ENCODE data around the gene TELO2. TPM values are rescaled to one million over a fixed set of nuclear protein-coding genes. Genes with fewer than 3 reads are reported as not detected.

Gene TELO2
- total and polyA plus RNA-seq, 4 donors, result 12.9 to 19.3 (median 16.2) TPM

DNA sequence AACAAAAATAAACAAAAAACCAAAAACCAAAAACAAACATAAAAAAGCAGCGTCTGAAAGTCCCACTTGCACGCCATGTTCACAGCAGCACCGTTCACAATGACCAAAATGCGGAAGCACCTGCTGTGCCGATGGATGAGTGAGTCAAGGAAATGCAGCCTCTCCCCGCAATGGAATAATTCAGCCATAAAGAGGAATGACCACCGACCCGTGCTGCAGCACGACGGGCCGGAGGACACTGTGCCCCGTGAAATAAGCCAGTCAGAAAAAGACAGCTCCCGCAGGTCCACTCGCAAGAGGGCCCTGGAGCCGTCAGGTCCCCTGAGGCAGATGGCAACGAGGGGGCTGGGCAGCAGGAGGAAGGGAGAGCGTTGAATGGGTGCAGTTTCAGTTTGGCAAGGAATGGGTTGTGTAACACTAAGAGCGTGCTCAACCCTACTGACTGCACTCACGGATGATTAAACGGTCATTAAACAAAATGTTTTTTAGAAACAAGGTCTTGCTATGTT is 23.4 kb upstream of the TELO2 start:
- no peak overlapping the region for H3K27ac ChIP-seq (ENCODE audit: low read depth in 1 of 2, low read length in 2 of 2)
- DNase-seq (ENCODE audit: low spot score), result no peak
- H3K4me3 ChIP-seq (ENCODE audit: low read depth in 1 of 3, low read length in 3 of 3), result no peak overlapping the region
- WGBS, result 81% methylated on average over 20 of the region's 20 CpGs
- no peaks in the 10 kb centered on the region for H3K27me3 ChIP-seq (ENCODE audit: control insufficient read depth in 4 of 4, insufficient read depth in 4 of 4, low read length in 3 of 4)
- H3K36me3 ChIP-seq (ENCODE audit: control insufficient read depth in 4 of 4, insufficient read depth in 3 of 4, low read depth in 1 of 4, low read length in 3 of 4), result no peaks in the 10 kb centered on the region
- TF ChIP-seq SP1 (IDR thresholded peaks at IDR 0.05), result no peak
- no peak for TF ChIP-seq REST (IDR thresholded peaks at IDR 0.05)
- no peak for TF ChIP-seq RXRA (IDR thresholded peaks at IDR 0.05)
- no peaks in the 10 kb centered on the region for H3K9me3 ChIP-seq (ENCODE audit: control insufficient read depth in 4 of 4, low read length in 3 of 4)
- peaks cover 8 to 29% (median 19%) of the 10 kb centered on the region in 4 donors for H3K4me1 ChIP-seq (ENCODE audit: control insufficient read depth in 4 of 4, insufficient read depth in 4 of 4, low read length in 3 of 4)
- no peak overlapping the region for H3K9ac ChIP-seq (ENCODE audit: low read depth in 1 of 2, low read length in 2 of 2)

DNA sequence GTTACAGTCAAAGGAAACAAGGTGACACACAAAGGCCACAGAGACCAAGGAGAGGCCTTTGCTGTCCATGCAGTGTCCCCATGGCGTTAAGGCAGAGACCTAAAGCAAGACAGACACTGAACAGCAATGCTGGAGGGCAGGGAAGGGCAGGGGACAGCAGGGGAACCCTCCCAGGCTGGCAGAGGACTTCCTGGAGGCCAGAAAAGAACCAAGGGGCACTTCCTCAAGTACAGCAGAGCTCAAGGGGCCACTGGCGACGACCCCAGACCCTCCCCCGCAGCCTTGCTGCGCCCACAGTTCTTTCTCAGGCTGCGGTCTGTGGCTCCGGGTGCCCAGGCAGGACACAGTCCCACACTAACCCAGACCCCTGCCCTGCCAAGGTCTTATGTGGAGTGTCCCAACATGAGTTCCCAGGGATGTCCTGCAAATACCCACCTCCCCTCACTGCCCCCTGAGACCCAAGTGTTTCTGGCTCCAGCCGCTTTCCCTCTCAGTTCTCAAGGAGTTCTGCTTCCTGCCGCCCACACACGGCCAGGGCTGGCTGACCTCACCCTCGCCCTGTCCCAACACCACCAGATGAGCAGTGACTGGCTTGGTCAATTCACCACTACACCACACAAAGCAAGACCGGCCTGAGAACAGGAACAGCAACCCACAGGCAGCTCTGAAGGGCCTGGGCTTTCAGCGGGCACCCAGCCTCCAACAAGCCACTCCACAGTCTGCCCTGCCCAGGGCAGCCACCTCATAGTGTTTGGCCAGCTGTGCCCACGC is 22.5 kb upstream of the TELO2 start:
- no peak overlapping the region for H3K9ac ChIP-seq (ENCODE audit: low read depth in 1 of 2, low read length in 2 of 2)
- TF ChIP-seq SP1 (IDR thresholded peaks at IDR 0.05) (no peak), EGR1 (IDR thresholded peaks at IDR 0.05; ENCODE audit: low read depth in 2 of 2) (no peak), HNF4A (conservative IDR thresholded peaks at IDR 0.05) (no peak), REST (IDR thresholded peaks at IDR 0.05) (no peak), HNF4G (IDR thresholded peaks at IDR 0.05) (no peak), RXRA (IDR thresholded peaks at IDR 0.05) (no peak), TAF1 (conservative IDR thresholded peaks at IDR 0.05) (no peak), FOXA1 (IDR thresholded peaks at IDR 0.05) (no peak), NR2F2 (IDR thresholded peaks at IDR 0.05) (no peak), YY1 (IDR thresholded peaks at IDR 0.05) (no peak), FOXA2 (IDR thresholded peaks at IDR 0.05) (no peak), ATF3 (IDR thresholded peaks at IDR 0.05) (no peak), GABPA (IDR thresholded peaks at IDR 0.05 in 1 of 2, conservative IDR thresholded peaks at IDR 0.05 in 1 of 2) (no peak)
- TF ChIP-seq, protein P1, sequence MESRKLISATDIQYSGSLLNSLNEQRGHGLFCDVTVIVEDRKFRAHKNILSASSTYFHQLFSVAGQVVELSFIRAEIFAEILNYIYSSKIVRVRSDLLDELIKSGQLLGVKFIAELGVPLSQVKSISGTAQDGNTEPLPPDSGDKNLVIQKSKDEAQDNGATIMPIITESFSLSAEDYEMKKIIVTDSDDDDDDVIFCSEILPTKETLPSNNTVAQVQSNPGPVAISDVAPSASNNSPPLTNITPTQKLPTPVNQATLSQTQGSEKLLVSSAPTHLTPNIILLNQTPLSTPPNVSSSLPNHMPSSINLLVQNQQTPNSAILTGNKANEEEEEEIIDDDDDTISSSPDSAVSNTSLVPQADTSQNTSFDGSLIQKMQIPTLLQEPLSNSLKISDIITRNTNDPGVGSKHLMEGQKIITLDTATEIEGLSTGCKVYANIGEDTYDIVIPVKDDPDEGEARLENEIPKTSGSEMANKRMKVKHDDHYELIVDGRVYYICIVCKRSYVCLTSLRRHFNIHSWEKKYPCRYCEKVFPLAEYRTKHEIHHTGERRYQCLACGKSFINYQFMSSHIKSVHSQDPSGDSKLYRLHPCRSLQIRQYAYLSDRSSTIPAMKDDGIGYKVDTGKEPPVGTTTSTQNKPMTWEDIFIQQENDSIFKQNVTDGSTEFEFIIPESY (IDR thresholded peaks at IDR 0.05), result no peak
- 74% methylated on average over 14 of the region's 14 CpGs for WGBS
- H3K4me3 ChIP-seq (ENCODE audit: low read depth in 1 of 3, low read length in 3 of 3), result no peak overlapping the region
- peaks cover 13 to 34% (median 21%) of the 10 kb centered on the region in 4 donors for H3K4me1 ChIP-seq (ENCODE audit: control insufficient read depth in 4 of 4, insufficient read depth in 4 of 4, low read length in 3 of 4)
- no peaks in the 10 kb centered on the region for H3K27me3 ChIP-seq (ENCODE audit: control insufficient read depth in 4 of 4, insufficient read depth in 4 of 4, low read length in 3 of 4)
- H3K27ac ChIP-seq (ENCODE audit: low read depth in 1 of 2, low read length in 2 of 2), result peak overlapping the region in 1 of 2 donors; percentile 42
- no peaks in the 10 kb centered on the region for H3K36me3 ChIP-seq (ENCODE audit: control insufficient read depth in 4 of 4, insufficient read depth in 3 of 4, low read depth in 1 of 4, low read length in 3 of 4)
- no peaks in the 10 kb centered on the region for H3K9me3 ChIP-seq (ENCODE audit: control insufficient read depth in 4 of 4, low read length in 3 of 4)
- no peak for DNase-seq (ENCODE audit: low spot score)
